Activated CD8-positive, alpha-beta memory T cell treated with anti-CD3 and anti-CD28 coated beads, Interleukin-2, amount 10 ng/mL, durations not matched to agents 7 days and 5 days (primary cell): ENCODE measurements around the gene SDK1. TPM values are rescaled to one million over a fixed set of nuclear protein-coding genes. Genes with fewer than 3 reads are reported as not detected.

ENCODE experiments used
- ATAC-seq: fragments of 150-1000 bp; cut with Tn5 transposase; one replicate; pipeline ENCODE4 v1.10.0; 2021; ENCODE audit warnings: moderate library complexity
- CTCF ChIA-PET: fragments of 350-600 bp; sonication (Branson Sonifier 250); formaldehyde crosslinking; loops from one replicate; lab custom pipeline; 2021; ENCODE audit warnings: antibody characterized with exemption; lab: Charles Lee
- DNase-seq: peaks from one replicate; pipeline ENCODE4 v3.0.0-alpha.2; 2020
- H3K27ac Mint-ChIP-seq: one replicate; pipeline ENCODE4 v1.8.0; 2021; ENCODE audit warnings: mild to moderate bottlenecking, mixed read lengths
- H3K27me3 Mint-ChIP-seq: one replicate; pipeline ENCODE4 v1.8.0; 2021; ENCODE audit warnings: mixed read lengths
- H3K36me3 Mint-ChIP-seq: one replicate; pipeline ENCODE4 v1.8.0; 2021; ENCODE audit warnings: mild to moderate bottlenecking, mixed read lengths
- H3K4me1 Mint-ChIP-seq: one replicate; pipeline ENCODE4 v1.8.0; 2021; ENCODE audit warnings: mixed read lengths
- H3K4me3 Mint-ChIP-seq: one replicate; pipeline ENCODE4 v1.8.0; 2021; ENCODE audit warnings: mild to moderate bottlenecking, moderate library complexity, mixed read lengths
- H3K9me3 Mint-ChIP-seq: one replicate; pipeline ENCODE4 v1.8.0; 2022; ENCODE audit warnings: low read depth, mixed read lengths
- total RNA-seq, 2 experiments: library from RNA; stranded (reverse); gene quantifications; one replicate each; pipeline ENCODE4 v1.2.3, GENCODE V29; 2021

SDK1 gene
- total RNA-seq, 2 experiments from 2014 or later = 0.05 to 0.06 TPM

- Mint-ChIP-seq H3K27ac (no peak overlapping the region), H3K9me3 (no peaks in the 10 kb centered on the region), H3K36me3 (no peaks in the 10 kb centered on the region), H3K27me3 (no peaks in the 10 kb centered on the region), H3K4me3 (no peak overlapping the region), H3K4me1 (no peaks in the 10 kb centered on the region)
- no peak for DNase-seq
- CTCF ChIA-PET = no interaction called here
- no peak for ATAC-seq
Measured at GRCh38 chr7:4136036-4136435, 835.0 kb downstream of the SDK1 start.

GRCh38 chr7:4136501-4137110, 835.6 kb downstream of the SDK1 start:
- Mint-ChIP-seq H3K4me1 (no peaks in the 10 kb centered on the region), H3K4me3 (no peak overlapping the region), H3K27ac (no peak overlapping the region), H3K36me3 (no peaks in the 10 kb centered on the region), H3K9me3 (no peaks in the 10 kb centered on the region), H3K27me3 (no peaks in the 10 kb centered on the region)
- no peak for DNase-seq
- CTCF ChIA-PET = no interaction called here
- ATAC-seq = no peak

GRCh38 chr7:4137552-4137951, 836.5 kb downstream of the SDK1 start:
- no peak overlapping the region for H3K4me3 Mint-ChIP-seq
- H3K9me3 Mint-ChIP-seq = no peaks in the 10 kb centered on the region
- no peaks in the 10 kb centered on the region for H3K27me3 Mint-ChIP-seq
- H3K27ac Mint-ChIP-seq = no peak overlapping the region
- H3K4me1 Mint-ChIP-seq = no peaks in the 10 kb centered on the region
- DNase-seq (no peak), ATAC-seq (no peak)
- H3K36me3 Mint-ChIP-seq = no peaks in the 10 kb centered on the region
- CTCF ChIA-PET = no interaction called here

GRCh38 chr7:4138866-4139265, 837.8 kb downstream of the SDK1 start:
- no peak for DNase-seq
- H3K27ac Mint-ChIP-seq = no peak overlapping the region
- no peaks in the 10 kb centered on the region for H3K27me3 Mint-ChIP-seq
- H3K4me3 Mint-ChIP-seq = no peak overlapping the region
- no peak for ATAC-seq
- H3K36me3 Mint-ChIP-seq = no peaks in the 10 kb centered on the region
- H3K4me1 Mint-ChIP-seq = no peaks in the 10 kb centered on the region
- CTCF ChIA-PET = no interaction called here
- H3K9me3 Mint-ChIP-seq = no peaks in the 10 kb centered on the region

GRCh38 chr7:4139656-4140625, 838.9 kb downstream of the SDK1 start:
- no peak for ATAC-seq
- CTCF ChIA-PET = no interaction called here
- no peaks in the 10 kb centered on the region for H3K27me3 Mint-ChIP-seq
- DNase-seq = no peak
- H3K9me3 Mint-ChIP-seq = no peaks in the 10 kb centered on the region
- H3K27ac Mint-ChIP-seq = no peak overlapping the region
- no peaks in the 10 kb centered on the region for H3K4me1 Mint-ChIP-seq
- H3K4me3 Mint-ChIP-seq = no peak overlapping the region
- H3K36me3 Mint-ChIP-seq = no peaks in the 10 kb centered on the region

- CTCF ChIA-PET = no interaction called here
- DNase-seq = no peak
- Mint-ChIP-seq H3K27ac (no peak overlapping the region), H3K27me3 (no peaks in the 10 kb centered on the region), H3K9me3 (no peaks in the 10 kb centered on the region), H3K4me3 (no peak overlapping the region), H3K36me3 (no peaks in the 10 kb centered on the region), H3K4me1 (no peaks in the 10 kb centered on the region)
- ATAC-seq = no peak
Measured at GRCh38 chr7:4140933-4141332, 839.9 kb downstream of the SDK1 start.

GRCh38 chr7:4143006-4143405, 842.0 kb downstream of the SDK1 start:
- Mint-ChIP-seq H3K36me3 (no peaks in the 10 kb centered on the region), H3K4me1 (no peaks in the 10 kb centered on the region), H3K9me3 (no peaks in the 10 kb centered on the region), H3K27me3 (no peaks in the 10 kb centered on the region), H3K27ac (no peak overlapping the region), H3K4me3 (no peak overlapping the region)
- ATAC-seq (no peak), DNase-seq (no peak)
- CTCF ChIA-PET = no interaction called here

- ATAC-seq (no peak), DNase-seq (no peak)
- Mint-ChIP-seq H3K27me3 (no peaks in the 10 kb centered on the region), H3K27ac (no peak overlapping the region), H3K4me3 (no peak overlapping the region), H3K4me1 (no peaks in the 10 kb centered on the region), H3K36me3 (no peaks in the 10 kb centered on the region), H3K9me3 (no peaks in the 10 kb centered on the region)
- CTCF ChIA-PET = no interaction called here
Measured at GRCh38 chr7:4143511-4144171, 842.6 kb downstream of the SDK1 start.

- ATAC-seq = no peak
- Mint-ChIP-seq H3K4me3 (no peak overlapping the region), H3K27me3 (no peaks in the 10 kb centered on the region), H3K4me1 (no peaks in the 10 kb centered on the region), H3K27ac (no peak overlapping the region), H3K36me3 (no peaks in the 10 kb centered on the region), H3K9me3 (no peaks in the 10 kb centered on the region)
- no peak for DNase-seq
- CTCF ChIA-PET = no interaction called here
Measured at GRCh38 chr7:4144172-4144701, 843.2 kb downstream of the SDK1 start.

GRCh38 chr7:4144811-4145510, 843.9 kb downstream of the SDK1 start:
- no peak overlapping the region for H3K27ac Mint-ChIP-seq
- DNase-seq (no peak), ATAC-seq (no peak)
- H3K9me3 Mint-ChIP-seq = no peaks in the 10 kb centered on the region
- CTCF ChIA-PET = no interaction called here
- no peaks in the 10 kb centered on the region for H3K36me3 Mint-ChIP-seq
- H3K4me1 Mint-ChIP-seq = no peaks in the 10 kb centered on the region
- H3K4me3 Mint-ChIP-seq = no peak overlapping the region
- H3K27me3 Mint-ChIP-seq = no peaks in the 10 kb centered on the region

- H3K9me3 Mint-ChIP-seq = no peaks in the 10 kb centered on the region
- no peaks in the 10 kb centered on the region for H3K27me3 Mint-ChIP-seq
- no peak overlapping the region for H3K27ac Mint-ChIP-seq
- no peak for DNase-seq
- ATAC-seq = no peak
- no peaks in the 10 kb centered on the region for H3K36me3 Mint-ChIP-seq
- CTCF ChIA-PET = no interaction called here
- H3K4me3 Mint-ChIP-seq = no peak overlapping the region
- no peaks in the 10 kb centered on the region for H3K4me1 Mint-ChIP-seq
Measured at GRCh38 chr7:4145576-4145975, 844.5 kb downstream of the SDK1 start.

- CTCF ChIA-PET = no interaction called here
- no peaks in the 10 kb centered on the region for H3K4me1 Mint-ChIP-seq
- H3K27me3 Mint-ChIP-seq = no peaks in the 10 kb centered on the region
- H3K4me3 Mint-ChIP-seq = no peak overlapping the region
- H3K36me3 Mint-ChIP-seq = no peaks in the 10 kb centered on the region
- no peaks in the 10 kb centered on the region for H3K9me3 Mint-ChIP-seq
- ATAC-seq = no peak
- H3K27ac Mint-ChIP-seq = no peak overlapping the region
- DNase-seq = no peak
Measured at GRCh38 chr7:4147926-4148620, 847.0 kb downstream of the SDK1 start.

GRCh38 chr7:4149236-4149635, 848.2 kb downstream of the SDK1 start:
- DNase-seq = no peak
- H3K4me3 Mint-ChIP-seq = no peak overlapping the region
- H3K9me3 Mint-ChIP-seq = no peaks in the 10 kb centered on the region
- no peaks in the 10 kb centered on the region for H3K36me3 Mint-ChIP-seq
- no peak overlapping the region for H3K27ac Mint-ChIP-seq
- CTCF ChIA-PET = no interaction called here
- no peaks in the 10 kb centered on the region for H3K27me3 Mint-ChIP-seq
- no peaks in the 10 kb centered on the region for H3K4me1 Mint-ChIP-seq
- ATAC-seq = no peak
